ENCODE data around the gene COMT.
A peak's percentile ranks its signal among the peaks of the same experiment; 100 is the strongest.

The COMT gene

GRCh38 chr22:19943082-19944026 lies 1.8 kb downstream of the COMT start:
- H3K27ac ChIP-seq, result no peak overlapping the region
- no peak for TF ChIP-seq CTCF (conservative IDR thresholded peaks at IDR 0.05)

DNA sequence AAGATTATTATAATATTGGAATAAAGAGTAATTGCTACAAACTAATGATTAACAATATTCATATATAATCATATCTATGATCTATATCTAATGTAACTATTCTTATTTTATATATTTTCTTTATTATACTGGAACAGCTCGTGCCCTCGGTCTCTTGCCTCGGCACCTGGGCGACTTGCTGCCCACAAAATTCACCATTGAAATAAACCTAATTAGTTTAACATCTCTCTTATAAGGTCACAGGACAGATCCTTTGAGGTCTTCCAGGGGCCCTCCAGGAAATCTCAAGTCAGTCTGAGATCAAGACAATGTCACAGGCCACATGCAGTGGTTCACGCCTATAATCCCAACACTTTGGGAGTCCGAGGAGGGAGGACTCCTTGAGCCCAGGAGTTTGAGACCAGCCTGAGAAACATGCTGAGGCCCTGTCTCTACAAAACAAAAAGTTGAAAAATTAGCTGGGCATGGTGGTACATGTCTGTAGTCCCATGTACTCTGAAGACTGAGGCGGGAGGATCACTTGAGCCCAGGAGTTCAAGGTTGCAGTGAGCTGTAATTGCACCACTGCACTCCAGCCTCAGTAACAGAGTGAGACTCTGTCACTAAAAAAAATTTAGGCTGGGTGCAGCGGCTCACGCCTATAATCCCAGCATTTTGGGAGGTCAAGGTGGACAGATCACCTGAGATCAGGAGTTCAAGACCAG lies 6.6 kb downstream of the COMT start:
- no peak overlapping the region for H3K27ac ChIP-seq
- peak; percentile 46 for TF ChIP-seq CTCF (conservative IDR thresholded peaks at IDR 0.05)

DNA sequence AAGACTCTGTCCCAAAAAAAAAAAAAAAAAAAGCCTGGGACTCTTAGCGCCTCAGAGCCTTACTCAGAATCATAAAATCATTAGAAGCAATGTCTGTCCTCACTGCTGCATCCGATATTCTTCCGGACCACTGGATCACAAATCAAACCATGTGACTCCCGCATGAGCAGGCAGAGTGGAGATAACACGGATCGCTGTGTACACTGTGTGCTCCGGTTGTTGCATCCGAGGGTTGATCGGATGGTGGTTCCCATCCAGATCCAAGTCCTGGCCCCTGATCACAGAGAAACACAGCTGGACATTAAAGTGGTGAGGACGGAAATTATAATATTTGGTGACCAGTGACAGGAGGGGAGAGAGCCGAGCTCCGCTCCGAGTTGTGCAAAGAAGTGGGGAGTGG lies 9.8 kb downstream of the COMT start:
- no peak for TF ChIP-seq CTCF (conservative IDR thresholded peaks at IDR 0.05)
- no peak overlapping the region for H3K27ac ChIP-seq

DNA sequence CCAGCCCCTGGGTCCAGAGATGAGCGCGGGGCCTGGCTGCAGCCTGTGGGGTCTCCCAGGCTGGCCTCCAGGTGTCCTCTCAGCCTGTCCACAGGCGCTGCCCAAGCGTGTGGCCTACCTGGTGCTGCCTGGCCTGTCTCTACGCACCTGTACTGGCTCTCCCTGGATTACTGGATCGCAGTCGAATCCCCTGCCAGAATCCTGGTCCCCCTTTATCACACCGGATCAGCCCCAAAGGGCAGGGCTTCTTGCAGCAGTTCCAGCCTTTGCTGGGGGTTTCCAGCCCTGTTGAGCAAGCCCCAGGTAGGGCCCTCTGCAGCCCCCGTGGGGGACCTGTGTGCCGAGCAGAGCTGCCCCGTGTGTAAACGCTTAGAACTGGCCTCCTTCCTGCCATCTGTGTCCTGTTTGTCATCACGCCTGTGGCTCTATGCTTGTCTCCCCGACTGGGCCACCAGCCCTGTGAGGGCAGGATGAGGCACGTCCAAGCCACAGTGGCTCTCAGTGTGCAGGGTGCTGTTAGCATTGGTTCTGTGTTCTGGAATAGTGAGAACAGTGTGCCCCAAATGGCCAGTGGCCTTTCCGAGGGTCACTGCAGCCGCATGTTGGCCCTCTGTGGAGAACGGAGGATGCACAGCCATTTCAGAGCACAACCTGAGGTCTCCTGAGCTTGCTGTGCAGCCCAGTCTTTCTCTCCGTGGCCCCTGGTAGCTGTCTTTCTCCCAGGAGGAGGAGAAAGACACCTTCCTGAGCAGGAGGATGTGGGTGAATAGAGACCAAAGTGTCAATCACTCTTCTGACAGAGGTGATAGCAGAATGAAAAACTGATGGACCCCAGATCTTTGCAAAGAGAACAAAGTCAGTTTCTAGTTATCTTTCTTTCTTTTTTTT lies 13.9 kb downstream of the COMT start:
- no peak for TF ChIP-seq CTCF (conservative IDR thresholded peaks at IDR 0.05)
- H3K27ac ChIP-seq, result no peak overlapping the region

- no peak overlapping the region for H3K27ac ChIP-seq
- TF ChIP-seq CTCF (conservative IDR thresholded peaks at IDR 0.05), result no peak
Measured at GRCh38 chr22:19957445-19957844, 15.9 kb downstream of the COMT start.

DNA sequence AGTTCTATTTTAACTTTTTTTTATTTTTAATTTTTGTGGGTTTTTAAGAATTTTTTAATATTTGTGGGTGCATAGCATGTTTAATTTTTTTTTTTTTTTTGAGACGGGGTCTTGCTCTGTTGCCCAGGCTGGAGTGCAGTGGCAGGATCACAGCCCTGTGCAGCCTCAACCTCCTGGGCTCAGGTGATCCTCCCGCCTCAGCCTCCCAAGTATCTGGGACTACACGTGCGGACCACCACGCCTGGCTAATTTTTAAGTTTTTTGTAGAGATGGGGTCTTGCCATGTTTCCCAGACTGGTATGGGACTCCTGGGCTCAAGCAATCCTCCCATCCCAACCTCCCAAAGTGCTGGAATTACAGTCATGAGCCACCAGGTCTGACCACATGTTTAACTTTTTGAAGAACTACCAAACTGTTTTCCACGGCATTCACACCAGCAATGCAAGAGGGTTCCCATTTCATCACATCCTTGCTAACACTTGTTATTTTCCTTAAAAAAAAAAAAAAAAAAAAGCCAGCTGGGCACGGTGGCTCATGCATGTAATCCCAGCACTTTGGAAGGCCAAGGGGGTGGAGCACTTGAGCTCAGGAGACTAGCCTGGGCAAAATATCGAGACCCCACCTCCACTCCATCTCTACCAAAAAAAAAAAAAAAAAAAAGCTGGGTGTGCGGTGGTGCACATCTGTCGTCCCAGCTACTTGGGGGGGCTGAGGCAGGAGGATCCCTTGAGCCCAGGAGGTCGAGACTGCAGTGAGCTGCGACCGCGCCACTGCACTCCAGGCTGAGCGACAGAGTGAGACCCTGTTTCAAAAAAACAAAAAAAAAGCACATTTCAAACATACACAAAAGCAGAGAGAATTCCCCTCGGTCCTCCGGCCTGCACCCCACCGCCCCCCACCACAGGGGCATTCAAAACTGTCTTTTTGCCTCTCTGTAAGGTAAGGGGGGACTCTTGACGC lies 16.8 kb downstream of the COMT start:
- no peak for TF ChIP-seq CTCF (conservative IDR thresholded peaks at IDR 0.05)
- H3K27ac ChIP-seq, result no peak overlapping the region
